Chondrocyte (in vitro differentiated cells): ENCODE measurements around the gene GNG12. TPM values are rescaled to one million over a fixed set of nuclear protein-coding genes. Genes with fewer than 3 reads are reported as not detected.
A peak's percentile ranks its signal among the peaks of the same experiment; 100 is the strongest.
"Not testable (repeated sequence)": the region's sequence is repeated elsewhere in the genome, so short reads cannot be mapped to it uniquely, and the experiment has no call there.

ENCODE experiments used
- DNase-seq: peaks from one replicate; pipeline ENCODE4 v3.0.0; 2021; ENCODE audit warnings: mixed read lengths, low spot score
- H3K27ac Mint-ChIP-seq: one replicate; pipeline ENCODE4 v1.8.0; 2021; ENCODE audit warnings: mild to moderate bottlenecking, moderate library complexity, mixed read lengths; ENCODE audit not compliant: unreplicated experiment
- H3K27me3 Mint-ChIP-seq: 2 replicates; pipeline ENCODE4 v1.8.0; 2021; ENCODE audit warnings: low read depth, mixed read lengths
- H3K36me3 Mint-ChIP-seq: 2 replicates; pipeline ENCODE4 v1.8.0; 2021; ENCODE audit warnings: low read depth, mixed read lengths
- H3K4me1 Mint-ChIP-seq: 2 replicates; pipeline ENCODE4 v1.8.0; 2021; ENCODE audit warnings: low read depth, mild to moderate bottlenecking, mixed read lengths
- H3K4me3 Mint-ChIP-seq: one replicate; pipeline ENCODE4 v1.8.0; 2021; ENCODE audit warnings: mild to moderate bottlenecking, moderate library complexity, mixed read lengths; ENCODE audit not compliant: unreplicated experiment
- H3K9me3 Mint-ChIP-seq: 2 replicates; pipeline ENCODE4 v1.8.0; 2021; ENCODE audit warnings: low read depth, mixed read lengths
- total RNA-seq: library from RNA; stranded (reverse); gene quantifications from 3 replicates; pipeline ENCODE4 v1.2.1, GENCODE V29; 2021
- TF ChIP-seq, protein P1 (sequence below): fragments of 200-600 bp; sonication (generic); IDR thresholded peaks from 2 replicates; pipeline ENCODE4 v1.5.0; 2021; ENCODE audit warnings: antibody characterized with exemption, mild to moderate bottlenecking, moderate library complexity

The GNG12 gene
- total RNA-seq, 1 donor from 2014 or later, result 91.5 TPM

DNA sequence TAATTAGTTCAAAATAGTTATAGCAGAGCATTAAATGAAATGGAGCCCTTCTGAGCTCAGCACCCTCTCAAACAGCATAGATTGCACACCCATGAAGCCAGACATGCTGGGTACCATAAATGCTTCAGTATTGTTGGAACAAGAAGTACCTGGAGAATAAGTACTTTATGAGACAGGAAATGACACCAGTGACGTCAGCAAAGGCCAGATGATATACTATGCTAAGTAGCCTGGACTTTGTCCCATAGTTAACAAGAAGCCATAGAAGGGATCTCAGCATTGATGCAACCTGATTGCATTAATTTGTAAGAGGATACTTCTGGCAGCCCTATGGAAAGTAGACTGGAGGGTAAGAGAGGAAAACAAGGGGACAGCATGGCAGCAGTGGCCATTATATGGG, 164.6 kb downstream of the GNG12 start:
- Mint-ChIP-seq H3K4me3 (no peak overlapping the region), H3K36me3 (no peaks in the 10 kb centered on the region), H3K27ac (no peak overlapping the region), H3K9me3 (no peaks in the 10 kb centered on the region), H3K27me3 (no peaks in the 10 kb centered on the region), H3K4me1 (peaks cover 4% of the 10 kb centered on the region)
- DNase-seq, result no peak
- TF ChIP-seq, protein P1, sequence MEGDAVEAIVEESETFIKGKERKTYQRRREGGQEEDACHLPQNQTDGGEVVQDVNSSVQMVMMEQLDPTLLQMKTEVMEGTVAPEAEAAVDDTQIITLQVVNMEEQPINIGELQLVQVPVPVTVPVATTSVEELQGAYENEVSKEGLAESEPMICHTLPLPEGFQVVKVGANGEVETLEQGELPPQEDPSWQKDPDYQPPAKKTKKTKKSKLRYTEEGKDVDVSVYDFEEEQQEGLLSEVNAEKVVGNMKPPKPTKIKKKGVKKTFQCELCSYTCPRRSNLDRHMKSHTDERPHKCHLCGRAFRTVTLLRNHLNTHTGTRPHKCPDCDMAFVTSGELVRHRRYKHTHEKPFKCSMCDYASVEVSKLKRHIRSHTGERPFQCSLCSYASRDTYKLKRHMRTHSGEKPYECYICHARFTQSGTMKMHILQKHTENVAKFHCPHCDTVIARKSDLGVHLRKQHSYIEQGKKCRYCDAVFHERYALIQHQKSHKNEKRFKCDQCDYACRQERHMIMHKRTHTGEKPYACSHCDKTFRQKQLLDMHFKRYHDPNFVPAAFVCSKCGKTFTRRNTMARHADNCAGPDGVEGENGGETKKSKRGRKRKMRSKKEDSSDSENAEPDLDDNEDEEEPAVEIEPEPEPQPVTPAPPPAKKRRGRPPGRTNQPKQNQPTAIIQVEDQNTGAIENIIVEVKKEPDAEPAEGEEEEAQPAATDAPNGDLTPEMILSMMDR, result no peak

DNA sequence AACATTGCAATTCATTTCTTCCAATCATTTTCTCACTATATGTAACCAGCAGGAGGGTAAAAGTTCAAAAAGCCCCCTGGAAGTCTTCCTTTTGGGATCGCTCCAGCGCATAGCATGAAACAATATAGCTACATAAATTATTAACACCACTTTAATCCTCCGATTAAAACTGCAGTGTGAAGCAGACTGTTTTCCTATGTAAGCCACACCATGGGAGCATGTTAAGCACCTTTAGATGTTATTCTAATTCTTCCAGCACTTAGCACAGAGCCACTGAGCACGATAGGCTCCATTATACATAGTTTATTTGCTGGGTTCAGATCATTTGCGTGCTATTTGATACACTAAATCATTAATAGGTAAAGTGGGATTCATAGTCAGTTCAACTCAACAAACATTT, 166.6 kb downstream of the GNG12 start:
- Mint-ChIP-seq H3K27me3 (no peaks in the 10 kb centered on the region), H3K9me3 (no peaks in the 10 kb centered on the region), H3K4me1 (peaks cover 4% of the 10 kb centered on the region), H3K4me3 (no peak overlapping the region), H3K36me3 (no peaks in the 10 kb centered on the region), H3K27ac (no peak overlapping the region)
- DNase-seq, result no peak
- TF ChIP-seq, protein P1, result no peak

DNA sequence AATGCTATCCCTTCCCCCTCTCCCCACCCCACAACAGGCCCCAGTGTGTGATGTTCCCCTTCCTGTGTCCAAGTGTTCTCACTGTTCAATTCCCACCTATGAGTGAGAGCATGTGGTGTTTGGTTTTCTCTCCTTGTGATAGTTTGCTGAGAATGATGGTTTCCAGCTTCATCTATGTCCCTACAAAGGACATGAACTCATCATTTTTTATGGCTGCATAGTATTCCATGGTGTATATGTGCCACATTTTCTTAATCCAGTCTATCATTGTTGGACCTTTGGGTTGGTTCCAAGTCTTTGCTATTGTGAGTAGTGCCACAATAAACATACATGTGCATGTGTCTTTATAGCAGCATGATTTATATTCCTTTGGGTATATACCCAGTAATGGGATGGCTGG, 168.0 kb downstream of the GNG12 start:
- H3K27ac Mint-ChIP-seq, H3K27me3 Mint-ChIP-seq, DNase-seq, H3K36me3 Mint-ChIP-seq, H3K4me1 Mint-ChIP-seq, H3K9me3 Mint-ChIP-seq, H3K4me3 Mint-ChIP-seq: not testable (repeated sequence)

DNA sequence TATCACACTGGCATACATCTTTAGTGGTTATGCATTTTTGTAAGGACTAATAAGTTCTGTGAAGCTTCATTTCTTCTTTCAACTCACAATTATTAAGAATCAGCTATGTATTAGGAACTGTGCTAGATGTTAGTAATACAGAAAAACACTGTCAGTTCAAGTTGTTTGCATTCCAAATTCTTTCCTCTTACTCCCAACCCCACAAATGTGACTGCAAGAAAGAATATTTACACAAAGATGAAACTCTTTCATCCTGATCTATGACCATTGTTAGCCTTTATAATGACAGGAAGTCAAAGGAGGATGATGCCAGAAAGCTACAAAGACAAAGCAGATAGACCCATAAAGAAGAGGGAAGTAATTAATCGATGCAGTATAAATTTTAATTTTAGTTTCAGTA, 169.2 kb downstream of the GNG12 start:
- no peak overlapping the region for H3K27ac Mint-ChIP-seq
- TF ChIP-seq, protein P1, result no peak
- no peaks in the 10 kb centered on the region for H3K9me3 Mint-ChIP-seq
- H3K4me1 Mint-ChIP-seq, result peaks cover 4% of the 10 kb centered on the region
- no peaks in the 10 kb centered on the region for H3K27me3 Mint-ChIP-seq
- no peak for DNase-seq
- peaks cover 3% of the 10 kb centered on the region for H3K36me3 Mint-ChIP-seq
- no peak overlapping the region for H3K4me3 Mint-ChIP-seq

DNA sequence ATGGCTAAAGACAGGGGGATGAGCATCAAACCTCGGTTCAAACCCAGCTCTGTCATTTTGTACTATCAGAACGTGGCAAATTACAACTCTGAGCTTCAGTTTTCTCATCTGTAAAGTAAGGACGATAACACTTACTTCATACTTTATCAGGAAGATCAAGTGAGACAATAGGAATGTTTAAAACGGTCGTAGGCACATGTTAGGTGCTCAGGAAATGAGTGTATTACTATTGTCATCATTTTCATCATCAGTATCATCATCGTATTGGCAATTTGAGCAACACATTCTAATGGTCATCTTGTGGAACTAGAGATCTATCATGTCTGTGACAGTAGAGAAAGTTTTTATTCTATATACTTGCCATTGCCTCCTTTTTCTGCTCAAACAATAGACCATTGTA, 170.4 kb downstream of the GNG12 start:
- H3K36me3 Mint-ChIP-seq, result peaks cover 3% of the 10 kb centered on the region
- TF ChIP-seq, protein P1, result no peak
- peaks cover 4% of the 10 kb centered on the region for H3K4me1 Mint-ChIP-seq
- no peak overlapping the region for H3K4me3 Mint-ChIP-seq
- no peaks in the 10 kb centered on the region for H3K27me3 Mint-ChIP-seq
- no peak for DNase-seq
- no peaks in the 10 kb centered on the region for H3K9me3 Mint-ChIP-seq
- H3K27ac Mint-ChIP-seq, result no peak overlapping the region

DNA sequence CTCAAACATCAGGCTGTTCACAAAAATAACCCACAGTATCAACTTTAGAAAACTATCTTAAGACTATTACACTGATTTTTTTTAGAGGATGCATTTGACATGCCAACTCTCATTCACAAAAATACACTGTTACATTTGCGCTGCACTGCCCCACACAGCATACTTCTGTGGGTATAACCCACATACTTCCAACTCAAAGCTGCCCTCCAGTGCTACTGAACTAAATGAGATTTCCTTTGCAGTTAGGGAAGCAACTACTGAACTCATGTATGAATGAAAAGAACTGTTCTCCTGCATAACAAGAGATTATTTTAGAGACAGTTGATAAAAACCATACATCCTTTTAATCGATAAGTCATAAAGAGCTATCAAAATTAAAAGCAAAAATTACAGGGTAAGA, 174.0 kb downstream of the GNG12 start:
- H3K36me3 Mint-ChIP-seq, result peaks cover 3% of the 10 kb centered on the region
- peaks cover 4% of the 10 kb centered on the region for H3K4me1 Mint-ChIP-seq
- DNase-seq, result no peak
- no peak overlapping the region for H3K27ac Mint-ChIP-seq
- no peaks in the 10 kb centered on the region for H3K9me3 Mint-ChIP-seq
- H3K4me3 Mint-ChIP-seq, result no peak overlapping the region
- no peaks in the 10 kb centered on the region for H3K27me3 Mint-ChIP-seq
- TF ChIP-seq, protein P1, result peak; percentile 7

DNA sequence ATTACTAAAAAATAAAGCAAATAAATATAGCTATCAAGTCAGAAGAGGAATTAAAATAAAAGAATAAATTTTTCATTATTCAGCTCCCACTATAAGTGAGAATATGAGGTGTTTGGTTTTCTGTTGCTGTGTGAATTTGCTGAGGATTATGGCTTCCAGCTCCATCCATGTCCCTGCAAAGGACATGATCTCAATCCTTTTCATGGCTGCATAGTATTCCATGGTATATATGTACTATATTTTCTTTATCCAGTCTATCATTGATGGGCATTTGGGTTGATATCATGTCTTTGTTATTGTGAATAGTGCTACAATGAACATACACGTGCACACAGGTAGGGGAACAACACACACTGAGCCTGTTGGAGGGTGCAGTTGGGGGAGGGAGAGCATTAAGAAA, 176.1 kb downstream of the GNG12 start:
- not testable (repeated sequence) for H3K4me3 Mint-ChIP-seq, H3K9me3 Mint-ChIP-seq, H3K4me1 Mint-ChIP-seq, H3K27ac Mint-ChIP-seq, H3K27me3 Mint-ChIP-seq, DNase-seq, H3K36me3 Mint-ChIP-seq
